ENCODE data around the gene PBX1.

DNA sequence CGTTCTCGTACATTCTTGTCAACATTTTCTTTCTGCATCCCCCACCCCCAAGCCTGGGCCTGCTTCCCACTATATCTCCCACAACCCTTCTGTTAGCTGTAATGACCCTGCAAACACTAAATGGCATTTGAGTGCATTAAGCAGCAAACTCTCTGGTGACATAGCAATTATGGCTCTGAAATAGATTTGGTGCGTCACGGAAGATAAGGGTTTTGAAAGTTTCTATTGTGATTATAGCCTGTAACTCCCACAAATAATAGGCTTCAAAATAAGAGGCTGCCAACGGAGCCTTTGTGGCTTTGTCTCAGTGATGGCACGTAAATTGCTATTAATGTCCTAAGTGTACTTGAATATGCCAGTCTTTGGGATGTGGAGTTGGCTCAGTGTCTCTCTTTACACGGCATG is 277.6 kb downstream of the PBX1 start:
- TF ChIP-seq CTCF (IDR thresholded peaks at IDR 0.05; ENCODE audit: borderline replicate concordance, extremely low read depth, low read length, poor library complexity, severe bottlenecking) (no peak), EZH2 (IDR thresholded peaks at IDR 0.05; ENCODE audit: borderline replicate concordance, low read depth, low read length, severe bottlenecking) (no peak)

Measured in DND-41 (cell line).